ENCODE data around the gene WLS.

GRCh38 chr1:68116643-68117235 lies 115.6 kb downstream of the WLS start:
- TF ChIP-seq POLR2AphosphoS5 (IDR thresholded peaks at IDR 0.05) (peak; percentile 20), CTCF (IDR thresholded peaks at IDR 0.05) (peak; percentile 71 to 92 (median 82)), POLR2A (IDR thresholded peaks at IDR 0.05) (no peak)
